GM23248 (cell line): ENCODE data around the gene ACER2. TPM values are rescaled to one million over a fixed set of nuclear protein-coding genes. Genes with fewer than 3 reads are reported as not detected.
A peak's percentile ranks its signal among the peaks of the same experiment; 100 is the strongest.

ENCODE experiments used
- DNase-seq: peaks from one replicate; pipeline ENCODE4 v3.0.0-alpha.2; 2015
- H2AFZ ChIP-seq: fragments of 200-600 bp; sonication (generic); 2 replicates; pipeline ENCODE4 v1.6.1; 2016; ENCODE audit warnings: antibody characterized with exemption
- H3F3A ChIP-seq: fragments of 200-600 bp; sonication (generic); 2 replicates; pipeline ENCODE4 v1.6.1; 2016; ENCODE audit warnings: mild to moderate bottlenecking, antibody characterized with exemption, mixed run types; ENCODE audit not compliant: insufficient read depth
- H3K27ac ChIP-seq: fragments of 200-600 bp; sonication (generic); 2 replicates; pipeline ENCODE4 v1.5.1; 2016; ENCODE audit warnings: mild to moderate bottlenecking
- H3K27me3 ChIP-seq: fragments of 200-600 bp; sonication (generic); replicated peaks from 2 replicates; pipeline ENCODE4 v1.6.1; 2016; ENCODE audit warnings: mild to moderate bottlenecking; ENCODE audit not compliant: insufficient read depth
- H3K36me3 ChIP-seq: fragments of 200-600 bp; sonication (generic); 2 replicates; pipeline ENCODE4 v1.6.1; 2016; ENCODE audit warnings: low read depth, mild to moderate bottlenecking
- H3K4me1 ChIP-seq: fragments of 200-600 bp; sonication (generic); 2 replicates; pipeline ENCODE4 v1.6.1; 2016; ENCODE audit warnings: mild to moderate bottlenecking; ENCODE audit not compliant: insufficient read depth
- H3K4me2 ChIP-seq: fragments of 200-600 bp; sonication (generic); one replicate; pipeline ENCODE4 v1.6.1; 2016; ENCODE audit warnings: mild to moderate bottlenecking; ENCODE audit not compliant: unreplicated experiment
- H3K4me3 ChIP-seq: fragments of 200-600 bp; sonication (generic); 2 replicates; pipeline ENCODE4 v1.5.1; 2016; ENCODE audit warnings: mild to moderate bottlenecking
- H3K79me2 ChIP-seq: fragments of 200-600 bp; sonication (generic); 2 replicates; pipeline ENCODE4 v1.6.1; 2016; ENCODE audit warnings: mild to moderate bottlenecking; ENCODE audit not compliant: insufficient read depth
- H3K9ac ChIP-seq: fragments of 200-600 bp; sonication (generic); 2 replicates; pipeline ENCODE4 v1.6.1; 2016; ENCODE audit warnings: mild to moderate bottlenecking
- H3K9me2 ChIP-seq: fragments of 200-600 bp; sonication (generic); 2 replicates; pipeline ENCODE4 v1.6.1; 2016; ENCODE audit warnings: mixed run types, mild to moderate bottlenecking, moderate library complexity; ENCODE audit not compliant: insufficient read depth
- H3K9me3 ChIP-seq: fragments of 200-600 bp; sonication (generic); one replicate; pipeline ENCODE4 v1.6.1; 2017; ENCODE audit warnings: low read depth
- H4K20me1 ChIP-seq: fragments of 200-600 bp; sonication (generic); 2 replicates; pipeline ENCODE4 v1.6.0; 2016; ENCODE audit not compliant: insufficient read depth
- EZH2 ChIP-seq: fragments of 200-600 bp; sonication (generic); IDR thresholded peaks from 2 replicates; pipeline ENCODE4 v1.6.1; 2018; ENCODE audit warnings: antibody characterized with exemption, mild to moderate bottlenecking; ENCODE audit not compliant: insufficient read depth, poor library complexity, severe bottlenecking
- EZH2phosphoT487 ChIP-seq: fragments of 200-600 bp; sonication (generic); IDR thresholded peaks from 2 replicates; pipeline ENCODE4 v1.6.1; 2018; ENCODE audit warnings: antibody characterized with exemption, moderate library complexity, mild to moderate bottlenecking, low read depth; ENCODE audit not compliant: insufficient read depth
- WGBS, 2 experiments: methylation state at CpG; one replicate each; pipeline ENCODE4 v1.1.6; 2015 to 2017; ENCODE audit warnings: low lambda C conversion rate in 2 of 2, low coverage in 1 of 2; ENCODE audit errors: missing lambda C conversion rate in 2 of 2; 5-methylcytosine and 5-hydroxymethylcytosine counted together
- in situ Hi-C: fragments of 300-500 bp; cut with MboI; formaldehyde crosslinking; loops from 2 replicates; pipeline ENCODE4 v1.15.0; 2020
- polyA plus RNA-seq: library from polyadenylated mRNA; unstranded; fragments of >200 nt; fragmentation: Nextera tagmentation; extraction: Ambion mirVana; gene quantifications from 2 replicates; pipeline ENCODE4 v1.2.1, GENCODE V29; 2016
- total RNA-seq: library from RNA; depleted of rRNA; stranded (reverse); fragments of >200 nt; shearing (Covaris generic); gene quantifications from 2 replicates; pipeline ENCODE4 v1.2.3, GENCODE V29; 2014

The ACER2 gene
- total and polyA plus RNA-seq, 2 experiments from 2014 or later, result 0.48 to 0.76 TPM

- 0 out of 2 replicates have a peak, but pooled peaks cover 9% of the 10 kb centered on the region for H3F3A ChIP-seq
- in situ Hi-C loops, result no loop called here
These were observed 84.5 kb downstream of the ACER2 start for GRCh38 chr9:19493174-19493811.

GRCh38 chr9:19493876-19494275 lies 85.1 kb downstream of the ACER2 start:
- in situ Hi-C loops, result no loop called here
- 72% methylated on average over 2 of the region's 2 CpGs for WGBS, 2 experiments
- Histone ChIP-seq H3K79me2 (no peaks in the 10 kb centered on the region), H3K36me3 (no peaks in the 10 kb centered on the region), H3K27ac (no peak overlapping the region), H3K27me3 (peaks cover 17% of the 10 kb centered on the region), H2AFZ (peak overlapping the region; percentile 76), H4K20me1 (no peaks in the 10 kb centered on the region), H3K4me1 (peaks cover 12% of the 10 kb centered on the region; the same call in 1 of the 2 replicates), H3K4me2 (peak overlapping the region; percentile 88), H3K9me3 (no peaks in the 10 kb centered on the region), H3K4me3 (peak overlapping the region; percentile 78), H3F3A (0 out of 2 replicates have a peak, but pooled peaks cover 9% of the 10 kb centered on the region), H3K9me2 (no peaks in the 10 kb centered on the region), H3K9ac (peak overlapping the region; percentile 75)
- TF ChIP-seq EZH2 (no peak), EZH2phosphoT487 (no peak)
- no peak for DNase-seq

More at GRCh38 chr9:19493174-19493811, 84.5 kb downstream of the ACER2 start:
- 1% methylated on average over 19 of the region's 19 CpGs for WGBS, 2 experiments
- H3K9me3 ChIP-seq, result no peaks in the 10 kb centered on the region
- H3K4me1 ChIP-seq, result peaks cover 9% of the 10 kb centered on the region; the same call in 1 of the 2 replicates
- no peaks in the 10 kb centered on the region for H3K36me3 ChIP-seq
- peaks cover 21% of the 10 kb centered on the region for H3K27me3 ChIP-seq
- DNase-seq, result peak; percentile 83
- no peaks in the 10 kb centered on the region for H3K9me2 ChIP-seq
- H3K79me2 ChIP-seq, result no peaks in the 10 kb centered on the region
- no peak for TF ChIP-seq EZH2
- no peak for TF ChIP-seq EZH2phosphoT487
- peak overlapping the region; percentile 76 for H2AFZ ChIP-seq
- no peaks in the 10 kb centered on the region for H4K20me1 ChIP-seq
- peak overlapping the region; percentile 78 for H3K4me3 ChIP-seq
- H3K27ac ChIP-seq, result peak overlapping the region; percentile 73
- peak overlapping the region; percentile 75 for H3K9ac ChIP-seq
- peak overlapping the region; percentile 88 for H3K4me2 ChIP-seq

- Histone ChIP-seq H3F3A (0 out of 2 replicates have a peak, but pooled peaks cover 9% of the 10 kb centered on the region), H3K36me3 (no peaks in the 10 kb centered on the region), H3K4me1 (peaks cover 12% of the 10 kb centered on the region; the same call in 1 of the 2 replicates), H3K4me2 (no peak overlapping the region), H2AFZ (no peak overlapping the region), H3K9me3 (no peaks in the 10 kb centered on the region), H3K9ac (no peak overlapping the region), H3K9me2 (no peaks in the 10 kb centered on the region), H3K27ac (no peak overlapping the region), H3K27me3 (peaks cover 6% of the 10 kb centered on the region; the same call in 1 of the 2 replicates), H3K79me2 (no peaks in the 10 kb centered on the region), H3K4me3 (no peak overlapping the region), H4K20me1 (no peaks in the 10 kb centered on the region)
- no peak for DNase-seq
- in situ Hi-C loops, result no loop called here
- WGBS, 2 experiments, result 71 to 82% methylated on average over 9 of the region's 9 CpGs
- no peak for TF ChIP-seq EZH2phosphoT487
- no peak for TF ChIP-seq EZH2
These were observed 86.6 kb downstream of the ACER2 start for GRCh38 chr9:19495186-19496028.

GRCh38 chr9:19496321-19497050 lies 87.7 kb downstream of the ACER2 start:
- H3K9ac ChIP-seq, result no peak overlapping the region
- TF ChIP-seq EZH2 (no peak), EZH2phosphoT487 (no peak)
- no peaks in the 10 kb centered on the region for H3K9me2 ChIP-seq
- no peaks in the 10 kb centered on the region for H3K79me2 ChIP-seq
- H3K9me3 ChIP-seq, result no peaks in the 10 kb centered on the region
- no peak overlapping the region for H3K27ac ChIP-seq
- no peak overlapping the region for H2AFZ ChIP-seq
- no peaks in the 10 kb centered on the region for H4K20me1 ChIP-seq
- 0 out of 2 replicates have a peak, but pooled peaks cover 9% of the 10 kb centered on the region for H3F3A ChIP-seq
- in situ Hi-C loops, result no loop called here
- H3K4me2 ChIP-seq, result no peak overlapping the region
- no peaks in the 10 kb centered on the region for H3K36me3 ChIP-seq
- H3K4me3 ChIP-seq, result no peak overlapping the region
- peaks cover 12% of the 10 kb centered on the region; the same call in 1 of the 2 replicates for H3K4me1 ChIP-seq
- DNase-seq, result no peak
- no peaks in the 10 kb centered on the region; the same call in 1 of the 2 replicates for H3K27me3 ChIP-seq
- WGBS, 2 experiments, result 47 to 55% methylated on average over 5 of the region's 5 CpGs
